ENCODE measurements around the gene NPC2.

NPC2 gene

GRCh38 chr14:74519316-74520074 lies 26.4 kb upstream of the NPC2 start:
- DNase-seq (ENCODE audit: low spot score) = no peak

- no peak for DNase-seq (ENCODE audit: low spot score)
Measured at GRCh38 chr14:74518221-74518620, 25.1 kb upstream of the NPC2 start.

- DNase-seq (ENCODE audit: low spot score) = no peak
Measured at GRCh38 chr14:74517731-74518130, 24.6 kb upstream of the NPC2 start.

GRCh38 chr14:74516451-74517160 lies 23.5 kb upstream of the NPC2 start:
- DNase-seq (ENCODE audit: low spot score) = no peak

GRCh38 chr14:74515891-74516412 lies 22.8 kb upstream of the NPC2 start:
- DNase-seq (ENCODE audit: low spot score) = no peak

GRCh38 chr14:74514471-74514941 lies 21.4 kb upstream of the NPC2 start:
- no peak for DNase-seq (ENCODE audit: low spot score)

- no peak for DNase-seq (ENCODE audit: low spot score)
Measured at GRCh38 chr14:74511966-74512830, 19.1 kb upstream of the NPC2 start.

- no peak for DNase-seq (ENCODE audit: low spot score)
Measured at GRCh38 chr14:74510959-74511409, 17.9 kb upstream of the NPC2 start.

- DNase-seq (ENCODE audit: low spot score) = no peak
Measured at GRCh38 chr14:74510223-74510931, 17.3 kb upstream of the NPC2 start.

GRCh38 chr14:74509587-74510222 lies 16.6 kb upstream of the NPC2 start:
- DNase-seq (ENCODE audit: low spot score) = no peak

- DNase-seq (ENCODE audit: low spot score) = no peak
Measured at GRCh38 chr14:74508844-74509428, 15.8 kb upstream of the NPC2 start.

- DNase-seq (ENCODE audit: low spot score) = no peak
Measured at GRCh38 chr14:74508292-74508731, 15.2 kb upstream of the NPC2 start.

GRCh38 chr14:74507840-74508239 lies 14.7 kb upstream of the NPC2 start:
- DNase-seq (ENCODE audit: low spot score) = no peak

- peak; percentile 39 for DNase-seq (ENCODE audit: low spot score)
Measured at GRCh38 chr14:74507085-74507484, 14.0 kb upstream of the NPC2 start.

GRCh38 chr14:74506411-74506851 lies 13.3 kb upstream of the NPC2 start:
- DNase-seq (ENCODE audit: low spot score) = no peak

GRCh38 chr14:74505831-74506230 lies 12.7 kb upstream of the NPC2 start:
- no peak for DNase-seq (ENCODE audit: low spot score)

- DNase-seq (ENCODE audit: low spot score) = no peak
Measured at GRCh38 chr14:74504874-74505720, 12.0 kb upstream of the NPC2 start.

- no peak for DNase-seq (ENCODE audit: low spot score)
Measured at GRCh38 chr14:74504412-74504811, 11.3 kb upstream of the NPC2 start.

GRCh38 chr14:74503938-74504335 lies 10.8 kb upstream of the NPC2 start:
- no peak for DNase-seq (ENCODE audit: low spot score)

Data from cerebellar cortex (tissue), 1 donor.